Activated CD8-positive, alpha-beta T cell treated with anti-CD3 and anti-CD28 coated beads for 36 hours (primary cell): ENCODE results near the gene NLGN1. TPM values are rescaled to one million over a fixed set of nuclear protein-coding genes. Genes with fewer than 3 reads are reported as not detected.

Experiments used
- ATAC-seq: fragments of 200-7000 bp; cut with Tn5 transposase; one replicate; pipeline ENCODE4 v1.10.0; 2021; ENCODE audit warnings: mild to moderate bottlenecking, moderate library complexity
- CTCF ChIA-PET: fragments of 350-600 bp; sonication (Branson Sonifier 250); formaldehyde crosslinking; loops from one replicate; lab custom pipeline; 2021; ENCODE audit warnings: antibody characterized with exemption; lab: Charles Lee
- POLR2A ChIA-PET: fragments of 350-600 bp; sonication (Branson Sonifier 250); formaldehyde crosslinking; loops from one replicate; lab custom pipeline; 2021; ENCODE audit warnings: antibody characterized with exemption; lab: Charles Lee
- DNase-seq: peaks from one replicate; pipeline ENCODE4 v3.0.0-alpha.2; 2020
- H3K27ac Mint-ChIP-seq: one replicate; pipeline ENCODE4 v1.8.0; 2021; ENCODE audit warnings: mild to moderate bottlenecking, mixed read lengths
- H3K27me3 Mint-ChIP-seq: one replicate; pipeline ENCODE4 v1.8.0; 2021; ENCODE audit warnings: mixed read lengths
- H3K36me3 Mint-ChIP-seq: one replicate; pipeline ENCODE4 v1.8.0; 2021; ENCODE audit warnings: low read depth, mixed read lengths
- H3K4me1 Mint-ChIP-seq: one replicate; pipeline ENCODE4 v1.8.0; 2021; ENCODE audit warnings: low read depth, mixed read lengths
- H3K4me3 Mint-ChIP-seq: one replicate; pipeline ENCODE4 v1.8.0; 2021; ENCODE audit warnings: mild to moderate bottlenecking, moderate library complexity, mixed read lengths
- H3K9me3 Mint-ChIP-seq: one replicate; pipeline ENCODE4 v1.8.0; 2021; ENCODE audit warnings: mixed read lengths
- intact Hi-C: fragments of 100-400 bp; cut with micrococcal nuclease; formaldehyde crosslinking; loops from one replicate; pipeline ENCODE4 v1.10.0; 2022
- total RNA-seq, 2 experiments: library from RNA; stranded (reverse); gene quantifications; one replicate each; pipeline ENCODE4 v1.2.3, GENCODE V29; 2021
- TF ChIP-seq, protein P1 (sequence below): fragments of 200-600 bp; IDR thresholded peaks from one replicate; pipeline ENCODE4 v1.8.0; 2022; ENCODE audit warnings: antibody characterized with exemption, mild to moderate bottlenecking

NLGN1 gene
- total RNA-seq, 2 experiments from 2014 or later, result not detected

DNA sequence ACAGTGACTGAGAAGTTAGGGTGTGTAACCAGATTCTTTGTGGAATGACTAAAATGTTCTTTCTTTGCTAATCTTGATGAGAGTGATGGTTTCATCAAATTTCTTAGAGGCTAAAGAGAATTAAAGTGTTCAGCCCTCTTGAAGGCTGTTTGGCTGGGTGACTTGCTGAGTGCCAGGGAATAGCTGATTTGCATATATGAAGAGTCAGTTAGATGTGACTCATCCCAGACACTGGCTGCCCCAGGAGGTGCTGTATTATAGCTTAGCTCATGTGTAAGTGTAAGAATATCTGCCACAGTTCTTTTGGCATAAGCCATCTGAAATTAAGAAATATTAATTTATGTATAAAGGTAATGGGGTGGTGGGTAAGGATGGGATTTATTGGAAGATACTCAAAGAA is 535.1 kb downstream of the NLGN1 start:
- no peak overlapping the region for H3K4me3 Mint-ChIP-seq
- POLR2A ChIA-PET, result no interaction called here
- no peak for ATAC-seq
- CTCF ChIA-PET, result no interaction called here
- no peak for DNase-seq
- no peaks in the 10 kb centered on the region for H3K27me3 Mint-ChIP-seq
- intact Hi-C loops, result no loop called here
- no peaks in the 10 kb centered on the region for H3K36me3 Mint-ChIP-seq
- H3K4me1 Mint-ChIP-seq, result no peaks in the 10 kb centered on the region
- H3K27ac Mint-ChIP-seq, result no peak overlapping the region
- peaks cover 1% of the 10 kb centered on the region for H3K9me3 Mint-ChIP-seq
- TF ChIP-seq, protein P1, sequence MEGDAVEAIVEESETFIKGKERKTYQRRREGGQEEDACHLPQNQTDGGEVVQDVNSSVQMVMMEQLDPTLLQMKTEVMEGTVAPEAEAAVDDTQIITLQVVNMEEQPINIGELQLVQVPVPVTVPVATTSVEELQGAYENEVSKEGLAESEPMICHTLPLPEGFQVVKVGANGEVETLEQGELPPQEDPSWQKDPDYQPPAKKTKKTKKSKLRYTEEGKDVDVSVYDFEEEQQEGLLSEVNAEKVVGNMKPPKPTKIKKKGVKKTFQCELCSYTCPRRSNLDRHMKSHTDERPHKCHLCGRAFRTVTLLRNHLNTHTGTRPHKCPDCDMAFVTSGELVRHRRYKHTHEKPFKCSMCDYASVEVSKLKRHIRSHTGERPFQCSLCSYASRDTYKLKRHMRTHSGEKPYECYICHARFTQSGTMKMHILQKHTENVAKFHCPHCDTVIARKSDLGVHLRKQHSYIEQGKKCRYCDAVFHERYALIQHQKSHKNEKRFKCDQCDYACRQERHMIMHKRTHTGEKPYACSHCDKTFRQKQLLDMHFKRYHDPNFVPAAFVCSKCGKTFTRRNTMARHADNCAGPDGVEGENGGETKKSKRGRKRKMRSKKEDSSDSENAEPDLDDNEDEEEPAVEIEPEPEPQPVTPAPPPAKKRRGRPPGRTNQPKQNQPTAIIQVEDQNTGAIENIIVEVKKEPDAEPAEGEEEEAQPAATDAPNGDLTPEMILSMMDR, result no peak

DNA sequence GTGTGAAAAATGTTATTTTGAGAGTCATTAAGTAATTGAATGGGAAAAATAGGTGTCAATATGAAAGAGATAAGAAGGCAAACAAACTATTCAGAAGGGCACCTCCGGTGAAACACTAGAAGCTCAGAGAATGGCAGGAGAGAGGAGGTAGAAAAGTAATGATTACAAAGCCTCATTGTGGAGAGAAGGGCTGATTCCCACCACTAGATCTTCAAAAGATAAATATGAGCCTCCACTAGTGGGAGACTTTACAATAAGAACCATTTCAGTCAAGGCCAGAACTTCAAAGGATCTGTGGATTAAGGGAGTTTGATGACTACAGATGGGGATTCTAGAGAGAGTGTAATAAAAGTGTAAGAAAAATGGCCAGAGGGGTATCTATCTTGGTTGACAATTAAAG is 535.6 kb downstream of the NLGN1 start:
- H3K9me3 Mint-ChIP-seq, result peaks cover 1% of the 10 kb centered on the region
- intact Hi-C loops, result no loop called here
- H3K4me3 Mint-ChIP-seq, result no peak overlapping the region
- H3K4me1 Mint-ChIP-seq, result no peaks in the 10 kb centered on the region
- DNase-seq (no peak), ATAC-seq (no peak)
- TF ChIP-seq, protein P1, result no peak
- POLR2A ChIA-PET, result no interaction called here
- CTCF ChIA-PET, result no interaction called here
- no peak overlapping the region for H3K27ac Mint-ChIP-seq
- no peaks in the 10 kb centered on the region for H3K36me3 Mint-ChIP-seq
- no peaks in the 10 kb centered on the region for H3K27me3 Mint-ChIP-seq

DNA sequence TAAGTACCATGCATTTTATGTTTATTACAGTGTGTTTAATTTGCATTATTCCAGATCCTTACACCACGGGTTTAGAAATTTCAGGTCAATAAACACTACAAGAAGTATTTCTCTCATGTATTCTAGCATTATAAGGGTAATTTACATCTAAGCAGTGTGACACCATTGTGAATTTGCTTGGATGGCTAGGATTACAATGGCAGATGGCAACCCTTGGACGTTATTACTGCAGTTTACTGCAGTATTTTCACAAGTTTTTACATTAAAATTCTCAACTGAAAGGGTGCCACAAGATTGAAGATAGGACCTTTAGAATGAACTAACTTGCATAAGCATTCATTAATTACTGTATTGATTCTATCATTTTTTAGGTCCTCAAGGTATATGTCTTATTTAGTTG is 538.8 kb downstream of the NLGN1 start:
- no peaks in the 10 kb centered on the region for H3K36me3 Mint-ChIP-seq
- H3K27me3 Mint-ChIP-seq, result no peaks in the 10 kb centered on the region
- H3K4me1 Mint-ChIP-seq, result no peaks in the 10 kb centered on the region
- intact Hi-C loops, result no loop called here
- no peak for DNase-seq
- H3K4me3 Mint-ChIP-seq, result no peak overlapping the region
- H3K27ac Mint-ChIP-seq, result no peak overlapping the region
- peaks cover 1% of the 10 kb centered on the region for H3K9me3 Mint-ChIP-seq
- ChIA-PET POLR2A (no interaction called here), CTCF (no interaction called here)
- ATAC-seq, result no peak
- TF ChIP-seq, protein P1, result no peak

DNA sequence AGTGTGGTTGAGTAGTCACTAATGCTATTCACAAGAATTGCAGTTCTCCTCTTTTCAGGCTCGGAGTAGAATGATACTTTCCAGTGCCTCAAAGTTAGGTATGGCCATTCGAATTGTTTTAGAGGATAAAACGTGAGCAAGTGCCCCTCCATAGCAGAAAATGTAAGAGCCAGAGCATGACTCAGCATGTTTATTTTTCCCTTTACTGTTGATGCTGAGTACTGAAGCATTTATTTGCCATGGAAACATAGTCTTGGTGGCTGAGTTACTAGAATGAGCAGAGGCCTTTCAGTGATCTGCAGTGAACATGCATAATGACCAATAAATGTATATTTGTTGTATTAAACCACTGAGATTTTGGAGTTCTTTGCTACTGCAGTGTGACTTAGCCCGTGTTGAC is 540.6 kb downstream of the NLGN1 start:
- H3K36me3 Mint-ChIP-seq, result no peaks in the 10 kb centered on the region
- no peak for ATAC-seq
- no peaks in the 10 kb centered on the region for H3K4me1 Mint-ChIP-seq

DNA sequence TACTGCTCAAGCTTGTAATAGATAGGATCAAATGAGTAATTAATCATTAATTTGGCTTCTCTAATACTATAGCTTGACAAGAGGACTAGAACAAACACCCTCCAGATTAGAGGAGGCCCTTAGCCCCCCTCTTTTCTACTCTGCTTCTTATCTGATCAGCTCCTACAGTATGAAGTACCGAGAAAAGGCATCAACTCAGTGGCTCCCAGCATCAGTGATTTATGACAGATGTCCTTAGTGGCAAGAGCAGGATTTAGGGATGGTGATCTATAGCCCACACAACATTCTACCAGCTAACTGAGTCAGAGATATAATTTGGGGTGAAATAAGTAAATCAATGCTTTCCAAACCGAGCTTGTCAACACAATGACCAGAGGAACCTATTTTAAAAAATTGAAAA is 541.1 kb downstream of the NLGN1 start:
- no peak for ATAC-seq
- Mint-ChIP-seq H3K4me1 (no peaks in the 10 kb centered on the region), H3K27ac (no peak overlapping the region), H3K36me3 (no peaks in the 10 kb centered on the region), H3K9me3 (peaks cover 1% of the 10 kb centered on the region), H3K27me3 (no peaks in the 10 kb centered on the region), H3K4me3 (no peak overlapping the region)
- intact Hi-C loops, result no loop called here
- CTCF ChIA-PET, result no interaction called here
- DNase-seq, result no peak
- POLR2A ChIA-PET, result no interaction called here
- TF ChIP-seq, protein P1, result no peak

More for the DNA sequence above, 540.6 kb downstream of the NLGN1 start:
- intact Hi-C loops, result no loop called here
- H3K27me3 Mint-ChIP-seq, result no peaks in the 10 kb centered on the region
- TF ChIP-seq, protein P1, result no peak
- no peak overlapping the region for H3K4me3 Mint-ChIP-seq
- POLR2A ChIA-PET, result no interaction called here
- no peak overlapping the region for H3K27ac Mint-ChIP-seq
- DNase-seq, result no peak
- CTCF ChIA-PET, result no interaction called here
- H3K9me3 Mint-ChIP-seq, result peaks cover 1% of the 10 kb centered on the region
